ENCODE data around the gene TEAD1.

TEAD1 gene

GRCh38 chr11:12790861-12791616 lies 116.8 kb downstream of the TEAD1 start:
- no peak for DNase-seq (ENCODE audit: low read depth)
- no peak for TF ChIP-seq CTCF (IDR thresholded peaks at IDR 0.05; ENCODE audit: insufficient read depth, low read depth, low read length, missing control alignments)
- H3K4me3 ChIP-seq (ENCODE audit: low read length), result no peak overlapping the region

- DNase-seq (ENCODE audit: low read depth), result no peak
- no peak overlapping the region for H3K4me3 ChIP-seq (ENCODE audit: low read length)
- no peak for TF ChIP-seq CTCF (IDR thresholded peaks at IDR 0.05; ENCODE audit: insufficient read depth, low read depth, low read length, missing control alignments)
Measured at GRCh38 chr11:12792018-12792417, 117.8 kb downstream of the TEAD1 start.

- no peak for TF ChIP-seq CTCF (IDR thresholded peaks at IDR 0.05; ENCODE audit: insufficient read depth, low read depth, low read length, missing control alignments)
- DNase-seq (ENCODE audit: low read depth), result peak; percentile 50
- H3K4me3 ChIP-seq (ENCODE audit: low read length), result no peak overlapping the region
Measured at GRCh38 chr11:12792590-12792989, 118.4 kb downstream of the TEAD1 start.

- no peak for TF ChIP-seq CTCF (IDR thresholded peaks at IDR 0.05; ENCODE audit: insufficient read depth, low read depth, low read length, missing control alignments)
- DNase-seq (ENCODE audit: low read depth), result no peak
- H3K4me3 ChIP-seq (ENCODE audit: low read length), result no peak overlapping the region
Measured at GRCh38 chr11:12793065-12793464, 118.8 kb downstream of the TEAD1 start.

- no peak overlapping the region for H3K4me3 ChIP-seq (ENCODE audit: low read length)
- no peak for DNase-seq (ENCODE audit: low read depth)
- TF ChIP-seq CTCF (IDR thresholded peaks at IDR 0.05; ENCODE audit: insufficient read depth, low read depth, low read length, missing control alignments), result no peak
Measured at GRCh38 chr11:12793506-12793905, 119.3 kb downstream of the TEAD1 start.

GRCh38 chr11:12794576-12795230 lies 120.5 kb downstream of the TEAD1 start:
- no peak for TF ChIP-seq CTCF (IDR thresholded peaks at IDR 0.05; ENCODE audit: insufficient read depth, low read depth, low read length, missing control alignments)
- no peak overlapping the region for H3K4me3 ChIP-seq (ENCODE audit: low read length)
- no peak for DNase-seq (ENCODE audit: low read depth)

All from epithelial cell of esophagus (primary cell).